ENCODE data around the gene NUBP2.

Gene NUBP2

GRCh38 chr16:1826691-1827573 lies 44.2 kb downstream of the NUBP2 start, which contains the start of the genes FAHD1 and HAGH:
TSS of gene FAHD1 (plus strand) at chr16:1827206. CDS start at chr16:1827239, 33 bp downstream.
TSS of gene HAGH (minus strand) at chr16:1826825. CDS start at chr16:1826787, 38 bp downstream.
- H3K27me3 ChIP-seq (replicated peaks) = no peaks in the 10 kb centered on the region
- TF ChIP-seq CTCF (IDR thresholded peaks at IDR 0.05; ENCODE audit: low read depth, low read length, missing control alignments) = no peak
- H3K36me3 ChIP-seq (replicated peaks) = peaks cover 4% of the 10 kb centered on the region
- peak within 1 kb of the TSS; percentile 98 for H3K4me3 ChIP-seq (ENCODE audit: low read depth, low read length)
- DNase-seq = peak; percentile 92
- in situ Hi-C loops (cut with HindIII; ENCODE audit: low pct_ligation_motif_present, low sequenced_read_pairs) = no loop called here
- H3K27ac ChIP-seq = peak within 1 kb of the TSS; percentile 91

DNA sequence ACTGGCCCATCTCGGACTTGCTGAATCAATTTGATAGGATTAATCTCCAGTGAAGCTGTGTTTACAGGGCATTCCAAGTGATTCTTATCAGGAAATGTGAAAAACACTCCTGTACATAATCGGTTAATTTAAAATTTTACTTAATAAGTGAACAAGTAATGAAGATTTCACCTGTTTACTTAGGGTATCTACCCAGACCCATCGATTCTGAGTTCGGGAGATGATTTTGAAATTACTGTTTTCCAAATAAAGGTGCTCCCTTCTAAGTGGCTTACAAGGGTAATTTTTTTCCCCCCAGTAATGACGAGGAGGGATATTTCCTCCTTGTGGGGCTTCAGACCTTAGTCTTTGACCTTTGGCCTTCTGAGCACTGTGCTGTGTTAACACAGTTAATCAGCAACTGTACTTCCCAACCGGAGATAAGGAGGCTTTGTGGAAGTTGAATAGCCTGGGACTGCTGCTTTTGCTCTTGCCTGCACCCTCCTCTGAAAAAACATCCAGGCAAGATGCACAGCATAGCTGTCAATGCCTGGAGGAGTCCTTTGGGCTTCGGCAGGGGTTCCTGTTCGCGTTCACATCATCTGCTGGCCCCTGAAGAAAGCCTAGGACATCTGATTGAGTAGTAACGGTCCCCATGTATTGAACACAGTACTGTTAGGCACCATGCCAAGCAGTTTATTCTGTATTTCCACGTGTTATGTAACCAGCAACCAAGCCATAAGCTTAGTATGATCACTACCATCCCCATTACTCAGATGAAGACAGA lies 46.1 kb downstream of the NUBP2 start:
- H3K36me3 ChIP-seq (replicated peaks) = peaks cover 4% of the 10 kb centered on the region
- H3K27ac ChIP-seq = no peak overlapping the region
- no peaks in the 10 kb centered on the region for H3K27me3 ChIP-seq (replicated peaks)
- no peak overlapping the region for H3K4me3 ChIP-seq (ENCODE audit: low read depth, low read length)
- DNase-seq = no peak
- TF ChIP-seq CTCF (IDR thresholded peaks at IDR 0.05; ENCODE audit: low read depth, low read length, missing control alignments) = no peak
- in situ Hi-C loops (cut with HindIII; ENCODE audit: low pct_ligation_motif_present, low sequenced_read_pairs) = no loop called here

GRCh38 chr16:1830213-1830612 lies 47.5 kb downstream of the NUBP2 start:
- H3K27ac ChIP-seq = no peak overlapping the region
- in situ Hi-C loops (cut with HindIII; ENCODE audit: low pct_ligation_motif_present, low sequenced_read_pairs) = no loop called here

GRCh38 chr16:1831186-1832075 lies 48.7 kb downstream of the NUBP2 start:
- no peak for TF ChIP-seq CTCF (IDR thresholded peaks at IDR 0.05; ENCODE audit: low read depth, low read length, missing control alignments)
- Histone ChIP-seq H3K27ac (no peak overlapping the region), H3K36me3 (replicated peaks) (peaks cover 4% of the 10 kb centered on the region), H3K27me3 (replicated peaks) (no peaks in the 10 kb centered on the region), H3K4me3 (ENCODE audit: low read depth, low read length) (no peak overlapping the region)
- in situ Hi-C loops (cut with HindIII; ENCODE audit: low pct_ligation_motif_present, low sequenced_read_pairs) = no loop called here
- no peak for DNase-seq

More at GRCh38 chr16:1830213-1830612, 47.5 kb downstream of the NUBP2 start:
- Histone ChIP-seq H3K36me3 (replicated peaks) (peaks cover 4% of the 10 kb centered on the region), H3K27me3 (replicated peaks) (no peaks in the 10 kb centered on the region), H3K4me3 (ENCODE audit: low read depth, low read length) (no peak overlapping the region)
- DNase-seq = no peak
- no peak for TF ChIP-seq CTCF (IDR thresholded peaks at IDR 0.05; ENCODE audit: low read depth, low read length, missing control alignments)

- no peak overlapping the region for H3K27ac ChIP-seq
Observed at GRCh38 chr16:1832838-1833454, 50.2 kb downstream of the NUBP2 start.

More at GRCh38 chr16:1832838-1833454, 50.2 kb downstream of the NUBP2 start:
- Histone ChIP-seq H3K36me3 (replicated peaks) (peaks cover 4% of the 10 kb centered on the region), H3K27me3 (replicated peaks) (no peaks in the 10 kb centered on the region), H3K4me3 (ENCODE audit: low read depth, low read length) (no peak overlapping the region)
- no peak for DNase-seq
- no peak for TF ChIP-seq CTCF (IDR thresholded peaks at IDR 0.05; ENCODE audit: low read depth, low read length, missing control alignments)
- in situ Hi-C loops (cut with HindIII; ENCODE audit: low pct_ligation_motif_present, low sequenced_read_pairs) = no loop called here

All from brain microvascular endothelial cell (primary cell).